CD4-positive, alpha-beta T cell treated with Interleukin-17A for 1 hour (primary cell): ENCODE data around the gene LRFN5.

ENCODE experiments used
- DNase-seq: peaks from one replicate; pipeline ENCODE4 v3.0.0-alpha.2; 2020

The LRFN5 gene

GRCh38 chr14:41785696-41786095 is 179.0 kb downstream of the LRFN5 start:
- no peak for DNase-seq

- DNase-seq: no peak
Measured at GRCh38 chr14:41799817-41800216, 193.1 kb downstream of the LRFN5 start.

- DNase-seq: no peak
Measured at GRCh38 chr14:41805633-41806032, 199.0 kb downstream of the LRFN5 start.

- DNase-seq: no peak
Measured at GRCh38 chr14:41806366-41806975, 199.8 kb downstream of the LRFN5 start.

GRCh38 chr14:41810362-41810761 is 203.7 kb downstream of the LRFN5 start:
- DNase-seq: no peak

GRCh38 chr14:41817626-41818025 is 210.9 kb downstream of the LRFN5 start:
- no peak for DNase-seq

- DNase-seq: no peak
Measured at GRCh38 chr14:41824441-41824840, 217.8 kb downstream of the LRFN5 start.

GRCh38 chr14:41825622-41826021 is 218.9 kb downstream of the LRFN5 start:
- no peak for DNase-seq

GRCh38 chr14:41830714-41831406 is 224.2 kb downstream of the LRFN5 start:
- DNase-seq: no peak

GRCh38 chr14:41839661-41840060 is 233.0 kb downstream of the LRFN5 start:
- no peak for DNase-seq

GRCh38 chr14:41859336-41859735 is 252.7 kb downstream of the LRFN5 start:
- no peak for DNase-seq

GRCh38 chr14:41860586-41860985 is 253.9 kb downstream of the LRFN5 start:
- no peak for DNase-seq

GRCh38 chr14:41865894-41866293 is 259.2 kb downstream of the LRFN5 start:
- no peak for DNase-seq

GRCh38 chr14:41868396-41868795 is 261.7 kb downstream of the LRFN5 start:
- no peak for DNase-seq

- DNase-seq: no peak
Measured at GRCh38 chr14:41872931-41873685, 266.4 kb downstream of the LRFN5 start.

GRCh38 chr14:41873686-41874317 is 267.1 kb downstream of the LRFN5 start:
- no peak for DNase-seq

GRCh38 chr14:41875116-41875515 is 268.4 kb downstream of the LRFN5 start:
- no peak for DNase-seq

GRCh38 chr14:41878321-41878720 is 271.6 kb downstream of the LRFN5 start:
- no peak for DNase-seq

GRCh38 chr14:41891624-41892023 is 284.9 kb downstream of the LRFN5 start:
- DNase-seq: no peak

GRCh38 chr14:41899416-41899815 is 292.7 kb downstream of the LRFN5 start:
- no peak for DNase-seq

- DNase-seq: no peak
Measured at GRCh38 chr14:41900644-41901043, 294.0 kb downstream of the LRFN5 start.

GRCh38 chr14:41901089-41901488 is 294.4 kb downstream of the LRFN5 start:
- DNase-seq: no peak

GRCh38 chr14:41905394-41905964 is 298.8 kb downstream of the LRFN5 start:
- no peak for DNase-seq
